GM19455 (cell line): ENCODE measurements around the gene NPW.
A peak's percentile ranks its signal among the peaks of the same experiment; 100 is the strongest.

Experiments
- ATAC-seq: cut with Tn5 transposase; IDR thresholded peaks from one replicate; pipeline ENCODE4 v1.9.1; 2021; ENCODE audit not compliant: unreplicated experiment

Gene NPW

DNA sequence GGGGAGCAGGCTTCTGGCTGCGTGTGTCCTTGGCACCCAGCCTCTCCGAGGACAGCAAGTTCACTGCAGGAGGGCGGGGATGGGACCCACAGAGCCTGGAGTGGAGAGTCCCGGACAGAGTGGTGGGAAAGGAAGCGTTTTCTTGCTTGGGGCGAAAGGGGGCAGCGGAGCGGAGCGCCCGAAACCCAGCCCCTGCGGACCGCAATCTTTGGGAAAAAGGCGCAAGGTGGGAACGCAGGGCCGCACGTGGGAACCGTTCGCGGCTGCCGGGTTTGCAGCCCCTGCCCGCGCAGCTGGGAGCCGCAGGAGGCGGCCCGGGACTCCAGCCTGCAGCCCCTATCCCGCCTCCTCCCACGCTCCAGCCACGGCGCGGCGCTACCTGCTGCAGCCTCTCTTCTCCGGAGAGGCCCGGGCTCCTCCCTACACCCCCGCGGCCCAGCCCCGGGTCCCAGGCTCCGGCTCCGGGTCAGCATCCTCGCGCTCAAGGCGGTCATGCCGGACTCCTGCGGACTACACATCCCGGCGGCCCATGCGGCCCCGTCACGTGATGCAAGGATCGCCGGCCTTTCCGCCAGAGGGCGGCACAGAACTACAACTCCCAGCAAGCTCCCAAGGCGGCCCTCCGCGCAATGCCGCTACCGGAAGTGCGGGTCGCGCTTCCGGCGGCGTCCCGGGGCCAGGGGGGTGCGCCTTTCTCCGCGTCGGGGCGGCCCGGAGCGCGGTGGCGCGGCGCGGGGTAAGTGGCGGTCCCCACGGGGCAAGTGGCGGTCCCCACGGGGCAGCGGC lies 27.9 kb downstream of the NPW start, which contains the start of the genes NTHL1 and TSC2:
Gene NTHL1 (minus strand): TSS at position 505 of the 786 bp plus-strand sequence. CDS start 11 bp downstream, at position 494.
Gene TSC2 (plus strand): TSS at position 656 of the 786 bp plus-strand sequence. CDS start 631 bp downstream, outside the sequence.
- peak; percentile 94 for ATAC-seq

DNA sequence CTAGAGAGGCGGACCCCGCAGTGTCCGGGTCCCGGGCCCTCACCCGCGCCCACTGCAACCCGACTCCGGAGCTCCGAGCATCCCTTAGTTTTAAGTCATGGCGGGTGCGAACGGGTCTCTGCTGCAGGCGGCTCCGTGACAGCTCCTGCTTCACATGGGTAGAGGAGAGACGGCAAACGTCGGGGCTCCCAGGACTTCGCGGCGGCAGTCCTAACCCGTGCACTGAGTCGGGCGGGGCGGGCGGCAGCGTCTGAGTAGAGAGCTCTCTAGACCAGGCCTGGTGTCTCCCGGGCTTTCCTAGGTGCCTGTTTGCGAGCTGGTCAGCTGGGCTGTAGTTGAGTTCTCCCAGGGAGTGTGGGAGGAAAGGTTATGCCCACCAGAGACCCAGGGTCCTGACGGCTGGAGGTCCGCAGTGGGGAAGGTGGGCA lies 28.5 kb downstream of the NPW start:
- no peak for ATAC-seq

DNA sequence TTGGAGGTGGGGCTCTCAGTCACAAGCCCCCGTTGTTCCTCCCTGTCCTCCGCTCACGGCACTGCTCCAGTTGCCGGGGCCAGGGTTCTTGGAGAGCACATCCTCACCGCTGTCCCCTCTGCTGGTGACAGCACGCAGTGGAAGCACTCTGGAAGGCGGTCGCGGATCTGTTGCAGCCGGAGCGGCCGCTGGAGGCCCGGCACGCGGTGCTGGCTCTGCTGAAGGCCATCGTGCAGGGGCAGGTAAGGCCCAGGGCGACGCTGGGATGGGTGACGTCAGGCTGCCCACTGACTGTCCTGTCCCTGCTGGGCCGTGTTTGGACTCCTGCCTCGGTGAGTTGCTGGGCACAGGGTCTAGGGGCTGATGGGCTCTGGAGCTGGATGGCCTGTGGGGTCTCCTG lies 33.6 kb downstream of the NPW start:
- no peak for ATAC-seq

DNA sequence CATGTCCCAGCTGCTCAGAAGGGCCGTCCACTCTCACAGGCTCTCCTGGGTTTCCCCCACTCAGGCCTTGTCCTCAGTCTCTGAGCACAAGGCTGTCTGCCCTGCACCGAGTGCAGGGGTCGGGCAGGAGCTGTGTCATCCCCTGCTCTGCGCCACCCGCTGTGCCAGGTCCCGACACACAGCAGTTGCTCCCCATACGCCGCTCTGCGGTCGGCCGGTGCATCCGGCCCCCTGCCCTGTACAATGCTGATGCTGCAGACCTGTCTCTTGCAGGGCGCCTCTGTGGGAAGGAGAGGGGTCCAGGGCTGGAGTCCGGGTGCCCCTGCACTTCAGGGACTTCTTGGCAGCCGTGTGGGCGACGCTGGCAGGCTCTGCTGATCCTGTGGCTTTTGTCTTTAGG lies 34.3 kb downstream of the NPW start:
- no peak for ATAC-seq

DNA sequence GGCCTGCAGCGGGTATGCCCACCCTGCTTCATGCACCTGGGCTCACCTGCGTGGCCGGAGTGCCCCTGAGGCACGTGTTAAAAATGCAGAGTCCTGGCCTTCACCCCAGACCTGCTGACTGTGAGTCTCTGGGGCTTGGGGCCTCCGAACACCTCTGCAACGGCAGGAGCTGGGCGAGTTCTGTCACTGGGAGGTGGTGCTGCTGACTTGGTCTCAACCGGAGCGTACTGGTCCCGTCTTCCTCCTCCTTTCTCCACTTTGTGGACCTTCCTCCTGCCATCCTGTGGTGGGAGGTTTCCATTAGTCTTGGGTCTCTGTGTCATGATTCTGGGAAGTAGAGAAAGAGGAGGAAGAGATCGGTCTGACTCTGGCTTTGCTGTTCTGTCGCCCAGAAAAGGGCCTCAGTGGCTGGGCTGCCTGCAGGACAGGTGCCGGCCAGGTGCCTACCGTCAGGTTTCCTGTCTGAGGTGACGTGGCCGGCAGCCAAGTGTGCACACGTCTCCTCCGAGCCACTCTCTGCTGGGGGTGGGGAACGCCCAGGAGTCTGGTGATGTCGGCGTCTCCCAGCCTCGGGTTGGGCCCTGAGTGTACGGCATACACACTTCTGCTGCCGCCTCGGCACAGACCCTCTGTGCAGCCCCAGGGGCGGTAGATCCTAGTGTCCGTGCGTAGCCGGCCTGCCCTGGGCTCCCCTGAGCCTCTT lies 35.1 kb downstream of the NPW start:
- no peak for ATAC-seq

DNA sequence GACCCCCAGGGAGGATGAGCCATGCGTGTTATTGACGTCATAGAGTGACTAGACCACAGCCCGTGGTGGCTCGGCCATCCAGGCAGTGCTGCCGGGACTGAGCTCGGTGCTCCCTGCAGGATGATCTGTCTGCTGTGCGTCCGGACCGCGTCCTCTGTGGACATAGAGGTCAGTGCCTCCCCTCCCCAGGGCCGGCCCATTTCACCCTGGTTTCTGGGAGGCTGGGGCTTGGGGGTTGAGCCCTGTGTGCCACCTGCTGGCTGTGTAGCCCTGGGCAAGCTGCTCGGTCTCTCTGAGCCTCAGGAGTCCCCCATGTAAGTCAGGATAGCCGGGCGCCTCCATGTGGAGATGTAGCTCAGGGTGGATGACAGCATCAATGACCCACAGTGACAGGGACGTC lies 36.5 kb downstream of the NPW start:
- no peak for ATAC-seq

DNA sequence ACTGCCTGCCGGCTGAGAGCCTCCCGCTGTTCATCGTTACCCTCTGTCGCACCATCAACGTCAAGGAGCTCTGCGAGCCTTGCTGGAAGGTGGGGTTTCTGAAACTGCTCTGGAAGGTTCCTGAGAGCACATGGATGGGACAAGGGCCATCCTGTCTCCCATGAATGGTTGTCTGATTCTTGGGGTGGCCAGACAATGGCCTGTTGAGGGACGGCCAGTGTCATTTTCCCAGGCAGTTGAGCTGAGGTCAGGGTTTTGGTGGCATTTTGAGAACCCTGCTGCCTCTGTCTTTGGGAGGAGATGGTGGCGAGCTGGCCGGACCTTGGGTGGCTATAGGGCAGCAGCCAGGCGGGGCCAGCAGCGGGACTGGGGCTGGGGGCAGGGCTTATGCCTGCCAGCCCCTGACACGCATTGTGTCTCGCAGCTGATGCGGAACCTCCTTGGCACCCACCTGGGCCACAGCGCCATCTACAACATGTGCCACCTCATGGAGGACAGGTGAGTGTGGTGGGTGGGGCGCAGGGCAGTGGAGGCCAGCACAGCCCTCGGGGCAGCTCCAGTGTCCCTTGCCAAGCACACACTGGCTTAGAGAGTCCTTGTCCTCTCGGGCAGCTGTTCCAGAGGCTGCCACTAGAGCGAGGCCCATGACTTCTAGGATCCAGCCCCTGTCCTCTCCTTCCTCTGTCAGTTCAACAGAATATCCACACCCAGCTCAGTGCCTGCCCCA lies 37.3 kb downstream of the NPW start:
- ATAC-seq = no peak

DNA sequence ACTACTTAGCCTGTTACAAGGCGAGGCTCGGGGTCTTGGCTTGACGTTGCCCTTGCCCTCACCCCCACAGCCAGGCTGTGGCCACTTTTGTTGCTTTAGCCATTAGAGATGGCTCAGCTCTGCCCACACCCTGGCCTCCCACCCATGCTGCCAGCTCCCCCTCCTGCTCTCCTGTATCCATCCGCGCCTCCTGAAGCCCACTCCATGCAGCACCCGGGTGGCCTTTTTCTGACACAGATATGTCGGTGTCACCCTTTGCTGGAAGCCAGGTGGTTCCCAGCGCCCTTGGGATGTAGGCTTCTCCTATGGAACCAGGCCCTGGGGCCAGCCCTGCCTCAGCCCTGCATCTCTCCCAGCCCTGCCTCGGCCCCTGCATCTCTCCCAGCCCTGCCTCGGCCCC lies 37.9 kb downstream of the NPW start:
- no peak for ATAC-seq

DNA sequence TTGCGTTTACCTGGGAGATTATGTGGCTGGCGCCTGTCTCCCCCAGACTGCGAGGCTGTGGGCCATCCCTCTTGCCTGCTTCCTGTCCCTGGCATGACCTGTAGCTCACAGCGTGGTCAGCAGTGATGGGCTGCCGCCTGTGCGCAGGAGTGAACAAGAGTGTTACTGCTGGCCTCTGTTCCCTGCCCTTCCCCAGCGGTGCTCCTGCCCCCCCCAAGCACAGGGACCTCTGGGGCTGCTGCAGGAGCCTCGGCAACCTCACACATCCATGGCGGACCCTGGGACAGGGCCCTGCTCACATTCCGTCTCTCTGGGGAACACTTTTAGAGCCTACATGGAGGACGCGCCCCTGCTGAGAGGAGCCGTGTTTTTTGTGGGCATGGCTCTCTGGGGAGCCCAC lies 38.8 kb downstream of the NPW start:
- no peak for ATAC-seq

DNA sequence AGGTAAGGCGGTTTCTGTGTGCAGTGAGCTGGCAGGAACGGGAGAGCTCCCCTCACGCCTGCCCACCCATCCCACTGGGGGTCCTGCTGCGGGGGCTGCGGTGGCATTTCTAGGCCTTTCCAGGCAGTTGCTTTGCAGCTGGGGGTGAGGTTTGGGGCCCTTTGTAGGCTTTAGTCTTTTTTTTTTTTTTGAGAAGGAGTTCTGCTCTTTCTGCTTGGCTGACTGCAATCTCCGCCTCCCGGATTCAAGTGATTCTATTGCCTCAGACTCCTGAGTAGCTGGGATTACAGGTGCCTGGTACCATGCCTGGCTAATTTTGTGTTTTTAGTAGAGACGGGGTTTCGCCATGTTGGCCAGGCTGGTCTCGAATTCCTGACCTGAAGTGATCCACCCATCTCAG lies 39.3 kb downstream of the NPW start:
- ATAC-seq = no peak

DNA sequence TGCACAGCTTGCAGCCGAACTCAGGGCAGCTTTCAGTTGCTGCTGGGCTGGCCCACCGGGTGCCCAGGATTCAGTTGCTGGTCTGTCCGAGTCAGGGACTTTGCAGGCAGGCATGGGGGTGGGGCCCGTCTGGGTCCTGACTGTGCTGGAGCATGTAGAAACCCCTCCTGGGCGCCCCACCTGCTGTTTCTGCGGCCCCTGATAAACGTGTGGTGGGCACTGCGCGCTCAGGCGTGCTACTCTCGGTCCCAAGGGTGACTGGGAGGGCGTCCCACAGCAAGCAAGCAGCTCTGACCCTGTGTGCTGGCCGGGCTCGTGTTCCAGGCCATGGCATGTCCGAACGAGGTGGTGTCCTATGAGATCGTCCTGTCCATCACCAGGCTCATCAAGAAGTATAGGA lies 40.8 kb downstream of the NPW start:
- no peak for ATAC-seq

DNA sequence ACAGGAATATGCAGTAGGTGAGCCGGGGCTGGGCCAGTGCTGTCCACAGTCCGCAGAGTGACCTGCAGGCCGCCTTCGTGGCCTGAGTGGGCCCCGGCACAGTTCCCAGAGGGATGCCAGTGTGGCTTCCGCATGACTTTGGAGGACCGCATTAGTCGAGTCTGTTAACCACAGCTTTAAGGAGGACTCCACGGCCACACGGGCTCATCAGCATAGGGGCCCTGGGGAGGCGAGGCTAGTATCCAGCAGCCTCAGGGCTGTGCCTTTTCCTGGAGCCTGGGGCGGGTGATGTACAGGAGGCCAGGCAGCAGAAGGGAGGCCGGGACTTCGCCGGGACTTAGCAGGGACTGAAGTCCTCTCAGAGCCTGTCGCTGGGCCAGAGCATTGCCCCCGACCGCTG lies 41.4 kb downstream of the NPW start:
- ATAC-seq = no peak

DNA sequence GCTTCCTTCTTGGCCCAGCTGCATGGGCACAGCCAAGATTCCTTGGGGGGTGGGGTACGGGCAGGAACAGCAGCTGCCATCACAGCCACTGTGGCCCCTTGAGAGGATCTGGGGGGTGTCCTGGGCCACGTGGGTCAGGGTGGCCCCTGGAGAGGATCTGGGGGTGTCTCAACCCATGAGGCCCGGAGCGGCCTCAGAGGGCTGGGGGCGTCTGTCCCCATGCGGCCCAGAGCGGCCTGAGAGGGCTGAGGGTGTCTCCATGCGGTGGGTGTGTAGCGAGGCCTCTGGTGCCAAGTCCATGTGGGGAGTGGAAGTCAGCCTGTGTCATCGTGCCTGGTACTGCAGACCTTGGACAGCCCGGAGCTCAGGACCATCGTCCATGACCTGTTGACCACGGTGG lies 41.9 kb downstream of the NPW start:
- no peak for ATAC-seq

DNA sequence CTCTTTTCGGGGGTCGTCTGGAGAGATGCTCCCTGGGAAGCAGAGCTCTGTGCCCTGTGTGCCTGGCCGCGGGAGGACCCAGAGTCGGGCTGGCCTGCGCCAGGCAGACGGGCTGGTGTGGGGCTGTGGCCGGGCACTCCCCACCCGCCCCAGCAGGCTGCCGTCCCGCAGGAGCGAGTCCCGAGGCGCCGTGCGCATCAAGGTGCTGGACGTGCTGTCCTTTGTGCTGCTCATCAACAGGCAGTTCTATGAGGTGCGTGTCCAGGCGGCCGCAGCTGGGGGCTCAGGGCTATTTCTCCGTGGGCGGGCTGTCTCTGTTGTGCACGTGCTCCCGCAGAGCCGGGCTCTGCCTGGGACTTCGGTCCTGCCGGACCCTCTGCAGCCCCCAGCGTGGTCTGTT lies 43.2 kb downstream of the NPW start:
- no peak for ATAC-seq

DNA sequence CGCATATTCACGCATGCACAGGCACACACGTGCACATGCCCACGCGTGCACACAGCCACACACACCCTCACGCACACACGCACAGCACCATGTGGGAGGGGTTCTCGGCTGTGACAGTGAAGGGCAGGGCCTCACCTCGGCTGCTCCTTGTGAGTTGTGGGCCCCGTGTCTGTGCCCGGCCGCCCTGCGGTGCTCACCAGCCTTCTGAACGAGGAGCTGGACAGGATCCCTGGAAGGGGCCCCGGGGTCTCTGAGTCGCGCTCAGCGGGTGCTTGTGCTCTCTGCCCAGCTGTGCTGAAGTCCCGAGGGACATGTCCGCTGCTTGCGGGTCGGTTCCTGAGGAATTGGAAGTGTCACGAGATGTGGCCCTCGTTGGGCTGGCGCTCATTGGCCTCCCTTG lies 44.3 kb downstream of the NPW start:
- no peak for ATAC-seq

DNA sequence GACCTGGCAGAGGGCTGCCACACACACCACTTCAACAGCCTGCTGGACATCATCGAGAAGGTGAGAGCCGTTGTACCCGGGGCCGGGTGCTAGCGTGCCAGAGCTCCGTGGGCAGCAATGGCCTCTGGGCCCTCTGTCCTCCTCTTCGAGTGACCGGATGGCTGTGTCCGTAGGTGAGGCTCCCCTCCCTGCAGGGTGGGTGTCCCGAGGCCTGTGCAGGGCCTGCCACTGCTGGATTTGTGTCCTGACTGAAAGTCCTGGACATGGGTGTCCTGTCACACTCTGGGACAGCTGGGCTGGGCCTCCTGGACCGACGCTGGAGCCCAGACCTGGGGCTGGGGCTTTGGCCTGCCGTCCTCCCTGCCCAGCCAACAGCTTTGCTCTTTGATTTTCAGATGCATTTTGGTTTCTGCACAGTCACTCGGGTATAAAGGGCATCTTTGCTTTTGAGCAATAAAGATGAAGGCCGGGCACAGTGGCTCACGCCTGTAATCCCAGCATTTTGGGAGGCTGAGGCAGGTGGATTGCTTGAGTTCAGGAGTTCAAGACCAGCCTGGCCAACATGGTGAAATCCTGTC lies 44.9 kb downstream of the NPW start:
- no peak for ATAC-seq

DNA sequence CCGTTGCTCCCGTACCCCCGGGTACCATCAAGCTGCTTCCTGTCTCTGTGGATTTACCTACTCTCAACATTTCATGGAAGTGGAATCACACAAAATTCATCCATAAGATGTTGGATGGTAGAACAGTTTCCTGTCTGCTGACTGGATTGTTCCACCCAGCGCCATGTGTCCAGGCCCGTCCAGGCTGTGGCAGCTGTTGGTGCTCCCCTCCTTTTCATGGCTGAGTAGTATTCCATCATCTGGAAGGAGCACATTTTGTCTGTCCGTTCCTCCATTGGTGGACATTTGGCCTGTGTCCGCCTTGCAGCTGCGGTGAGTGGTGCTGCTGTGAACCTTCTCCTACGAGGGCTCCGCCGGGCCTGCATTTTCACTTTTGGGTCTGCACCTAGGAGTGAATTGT lies 46.6 kb downstream of the NPW start:
- ATAC-seq = no peak
